GM21723 (cell line): ENCODE results near the gene GPR135.

Experiments used
- ATAC-seq: cut with Tn5 transposase; IDR thresholded peaks from one replicate; pipeline ENCODE4 v1.9.1; 2021; ENCODE audit warnings: mild to moderate bottlenecking, moderate library complexity; ENCODE audit not compliant: unreplicated experiment

Gene GPR135, protein sequence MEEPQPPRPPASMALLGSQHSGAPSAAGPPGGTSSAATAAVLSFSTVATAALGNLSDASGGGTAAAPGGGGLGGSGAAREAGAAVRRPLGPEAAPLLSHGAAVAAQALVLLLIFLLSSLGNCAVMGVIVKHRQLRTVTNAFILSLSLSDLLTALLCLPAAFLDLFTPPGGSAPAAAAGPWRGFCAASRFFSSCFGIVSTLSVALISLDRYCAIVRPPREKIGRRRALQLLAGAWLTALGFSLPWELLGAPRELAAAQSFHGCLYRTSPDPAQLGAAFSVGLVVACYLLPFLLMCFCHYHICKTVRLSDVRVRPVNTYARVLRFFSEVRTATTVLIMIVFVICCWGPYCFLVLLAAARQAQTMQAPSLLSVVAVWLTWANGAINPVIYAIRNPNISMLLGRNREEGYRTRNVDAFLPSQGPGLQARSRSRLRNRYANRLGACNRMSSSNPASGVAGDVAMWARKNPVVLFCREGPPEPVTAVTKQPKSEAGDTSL

DNA sequence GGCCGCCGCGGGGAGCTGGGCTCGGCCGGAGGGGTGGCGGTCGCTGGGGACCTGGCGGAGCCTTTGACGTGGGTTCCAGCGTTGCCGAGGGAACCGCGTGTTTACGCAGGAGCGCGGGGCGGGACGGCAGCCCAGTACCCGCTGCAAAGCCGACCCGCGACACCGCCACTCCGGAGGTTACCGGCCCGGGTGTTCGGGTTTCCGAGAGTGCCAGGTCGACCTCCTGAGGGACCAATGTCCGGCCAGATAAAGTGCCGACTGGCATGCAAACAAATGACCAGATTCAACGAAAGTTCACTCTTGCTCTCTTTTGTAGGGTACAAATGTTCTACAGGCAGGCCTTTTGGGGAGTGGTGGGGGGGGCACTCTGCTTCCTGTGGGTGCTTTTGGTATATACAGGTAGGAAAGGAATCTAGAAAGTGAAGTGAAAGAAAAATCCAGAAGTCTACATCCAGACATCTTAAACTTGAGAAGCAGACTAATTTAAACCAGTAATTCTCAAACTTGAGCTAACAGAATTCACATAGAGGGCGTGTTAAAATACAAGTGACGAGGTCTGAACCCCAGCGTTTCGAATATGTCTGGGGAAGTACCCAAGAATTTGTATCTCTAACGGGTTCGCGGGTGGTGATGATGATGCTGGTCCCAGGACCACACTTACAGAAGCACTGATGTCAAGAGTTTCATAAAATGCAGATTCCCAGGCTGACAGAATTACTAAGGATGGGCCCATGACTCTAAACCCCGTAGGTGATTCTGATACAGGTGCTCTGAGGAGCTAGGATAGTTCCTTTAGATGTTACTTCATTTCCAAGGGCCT lies at the start of gene GPR135:
Gene GPR135, minus strand, starts transcription at position 65 of the 820 bp plus-strand sequence. CDS start 154 bp downstream, outside the sequence.
- ATAC-seq, result peak; percentile 42

GRCh38 chr14:59511916-59512575 lies 46.9 kb upstream of the GPR135 start:
- ATAC-seq, result no peak

DNA sequence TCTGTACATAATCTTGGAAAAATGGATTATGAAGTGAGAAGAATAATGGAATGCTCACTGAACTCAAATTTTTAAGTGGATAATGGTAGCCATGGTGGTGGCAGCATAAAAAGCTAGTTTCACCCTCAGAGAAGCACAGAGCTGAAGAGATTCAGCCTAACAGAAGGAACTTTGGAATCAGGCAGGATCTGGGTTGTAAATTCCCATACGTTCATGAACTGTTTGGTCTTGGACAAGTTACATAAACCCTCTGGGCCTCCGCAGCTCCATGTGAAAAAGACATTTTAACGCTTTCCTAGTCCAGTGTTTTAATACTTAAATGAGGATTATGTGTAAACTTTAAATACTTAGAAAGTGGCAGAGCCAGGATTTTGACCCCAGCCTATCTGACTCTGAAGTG lies 45.8 kb upstream of the GPR135 start:
- no peak for ATAC-seq

GRCh38 chr14:59510001-59510400 lies 44.8 kb upstream of the GPR135 start:
- no peak for ATAC-seq

DNA sequence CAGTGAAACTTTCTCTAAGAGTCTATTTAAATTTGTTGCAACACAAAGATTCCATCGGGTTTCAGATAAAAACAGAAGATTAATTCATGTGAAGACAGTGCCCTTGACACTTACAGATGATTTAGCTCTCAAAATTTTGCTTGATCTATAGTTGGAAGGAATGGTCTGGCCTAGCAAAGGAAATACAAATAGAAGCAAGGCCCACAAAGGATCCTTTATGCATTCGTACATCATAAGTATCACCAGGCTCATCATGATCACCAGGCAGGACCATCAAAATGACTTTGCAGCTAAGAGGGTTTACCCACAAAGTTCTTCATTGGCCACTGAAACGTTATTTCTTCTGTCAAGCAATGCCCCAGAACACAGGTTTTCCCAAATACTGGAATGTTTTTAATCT lies 43.9 kb upstream of the GPR135 start:
- no peak for ATAC-seq

- ATAC-seq, result no peak
These were observed 42.5 kb upstream of the GPR135 start for GRCh38 chr14:59507752-59508103.

DNA sequence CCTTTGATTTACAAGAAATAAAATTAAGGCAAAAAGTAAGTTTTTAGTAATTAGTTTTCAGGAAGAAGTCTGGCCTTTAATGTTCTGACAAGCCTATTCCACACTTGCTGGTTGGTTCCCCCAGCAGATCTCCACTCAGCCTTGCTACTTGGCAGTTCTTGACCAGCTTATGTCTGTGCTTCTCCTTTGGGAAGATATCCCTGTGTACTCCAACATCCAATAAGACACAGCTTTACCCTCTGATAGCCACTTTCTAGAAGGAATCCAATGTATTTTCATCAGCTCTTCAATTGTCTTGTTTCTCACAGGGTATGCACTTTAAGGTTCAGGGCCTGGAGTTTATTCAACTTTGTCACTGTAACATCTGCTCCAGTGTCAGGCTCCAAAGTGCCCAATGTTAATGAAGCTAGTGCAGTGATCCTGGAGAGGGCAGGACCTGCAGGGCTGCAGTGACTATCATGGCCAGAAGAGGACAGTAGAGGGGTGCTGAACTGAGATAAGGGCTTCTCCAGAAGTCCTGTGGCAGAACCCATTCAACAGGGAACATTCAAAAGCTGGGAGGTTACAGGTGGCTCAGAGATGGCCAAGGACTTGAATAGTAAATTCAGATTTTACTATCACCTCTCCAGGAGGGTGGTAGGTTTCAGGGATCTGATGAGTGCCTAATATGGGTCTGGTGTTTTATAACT lies 42.0 kb upstream of the GPR135 start:
- peak; percentile 84 for ATAC-seq

DNA sequence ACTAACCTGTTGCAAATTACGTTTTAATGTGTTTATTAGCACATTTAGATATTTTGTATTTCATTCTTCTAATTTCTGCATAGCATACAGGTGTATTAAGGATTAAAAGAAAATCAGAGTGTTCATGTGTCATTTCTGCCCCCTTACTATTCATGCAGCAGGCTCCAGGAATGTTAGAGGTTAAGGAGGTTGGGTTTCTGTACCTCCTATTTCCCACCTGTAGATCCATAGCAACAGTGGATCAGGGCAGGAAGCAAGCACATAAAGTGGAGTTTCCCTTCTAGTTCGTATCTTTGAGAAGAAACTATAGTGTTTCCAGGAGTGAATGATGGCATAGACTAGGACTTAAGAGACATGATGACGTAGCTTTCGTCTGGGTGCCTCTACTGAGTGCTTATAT lies 38.1 kb upstream of the GPR135 start:
- ATAC-seq, result no peak

DNA sequence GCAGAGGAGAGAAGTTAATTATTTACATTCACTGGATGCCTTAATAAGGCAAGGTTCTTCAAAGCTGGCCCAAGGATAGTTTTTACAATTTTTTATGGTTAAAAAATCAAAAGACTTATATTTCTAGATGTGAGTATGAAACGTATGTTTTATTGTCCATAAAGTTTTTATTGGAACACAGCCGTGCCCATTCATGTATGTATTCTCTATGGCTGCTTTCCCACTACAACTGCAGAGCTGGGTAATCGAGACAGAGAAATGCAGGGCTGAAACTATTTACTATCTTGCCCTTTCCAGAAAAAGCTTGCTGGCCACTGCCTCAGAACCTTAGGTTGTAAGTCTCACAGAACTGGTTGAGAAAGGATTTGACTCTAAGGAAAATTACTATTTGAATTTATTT lies 35.6 kb upstream of the GPR135 start:
- no peak for ATAC-seq

- no peak for ATAC-seq
These were observed 27.2 kb upstream of the GPR135 start for GRCh38 chr14:59492384-59492783.

- no peak for ATAC-seq
These were observed 25.6 kb upstream of the GPR135 start for GRCh38 chr14:59490756-59491155.

- peak; percentile 55 for ATAC-seq
These were observed 19.5 kb upstream of the GPR135 start for GRCh38 chr14:59484639-59485175.

- ATAC-seq, result peak; percentile 91
These were observed 18.8 kb upstream of the GPR135 start, which contains the start of the genes JKAMP and L3HYPDH for GRCh38 chr14:59483819-59484638. TSS of gene JKAMP (plus strand) at chr14:59484517. CDS start at chr14:59484590, 73 bp downstream. TSS of gene L3HYPDH (minus strand) at chr14:59484408. CDS start at chr14:59484316, 92 bp downstream.

- no peak for ATAC-seq
These were observed 18.2 kb upstream of the GPR135 start for GRCh38 chr14:59483363-59483762.

- no peak for ATAC-seq
These were observed 17.6 kb upstream of the GPR135 start for GRCh38 chr14:59482541-59483331.

DNA sequence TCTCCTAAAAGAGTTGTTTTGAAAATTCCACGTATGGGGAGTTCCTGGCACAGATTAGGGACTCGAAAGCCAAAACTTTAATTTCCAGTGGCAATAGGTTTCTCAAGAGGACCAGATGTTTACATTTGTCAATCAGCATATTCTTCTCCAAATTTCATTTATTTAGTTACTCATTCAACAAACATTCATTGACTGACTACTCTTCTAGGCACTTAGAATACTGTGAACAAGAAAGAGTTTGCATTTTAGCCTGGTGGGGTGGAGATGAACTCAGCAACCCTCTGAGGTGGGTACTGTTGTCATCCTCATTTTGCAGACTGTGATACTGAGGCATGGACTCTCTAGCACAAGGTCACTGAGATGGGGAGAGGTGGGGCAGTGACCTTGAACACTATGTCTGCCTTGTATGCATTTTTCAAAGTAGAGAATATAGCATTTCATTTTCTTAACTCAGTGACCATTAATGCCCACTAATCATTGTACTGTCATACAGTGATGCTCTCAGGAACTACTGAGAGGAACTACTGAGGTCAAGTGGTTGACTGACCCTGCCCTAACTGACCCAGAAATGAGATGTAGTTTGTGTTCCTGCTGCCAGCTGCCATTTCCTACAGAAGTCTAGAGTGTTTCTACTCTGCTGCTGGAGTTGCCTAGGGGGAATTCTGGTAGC lies 16.8 kb upstream of the GPR135 start:
- no peak for ATAC-seq

- ATAC-seq, result no peak
These were observed 16.2 kb upstream of the GPR135 start for GRCh38 chr14:59481407-59481806.

DNA sequence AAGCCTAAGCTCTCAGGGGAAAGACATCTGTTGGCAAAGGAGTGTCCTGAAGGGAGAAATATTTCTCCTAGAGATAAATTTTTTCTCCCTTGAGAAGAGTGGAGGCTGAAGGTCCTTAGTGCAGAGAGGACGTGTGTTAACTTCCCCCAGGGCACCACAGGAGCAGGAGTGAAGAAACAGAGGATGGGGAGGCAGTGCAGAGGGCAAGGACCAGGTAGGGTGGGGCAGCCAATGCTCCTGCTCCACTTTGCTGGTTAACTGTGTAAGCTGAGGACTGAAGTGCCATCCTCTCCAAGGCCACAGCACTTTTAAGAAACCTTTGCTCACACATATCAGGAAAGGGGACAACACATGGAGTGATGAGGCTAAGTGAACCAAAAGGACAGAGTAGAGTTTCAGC lies 15.0 kb upstream of the GPR135 start:
- ATAC-seq, result no peak
